ENCODE data around the gene CXCL12.

The CXCL12 gene

GRCh38 chr10:44380829-44381600, 3.9 kb downstream of the CXCL12 start:
- DNase-seq (ENCODE audit: low read depth): no peak

GRCh38 chr10:44379907-44380306, 5.0 kb downstream of the CXCL12 start:
- no peak overlapping the region for H3K4me3 ChIP-seq (replicated peaks; ENCODE audit: low read depth, low read length)
- DNase-seq (ENCODE audit: low read depth): no peak
- TF ChIP-seq, protein P1, sequence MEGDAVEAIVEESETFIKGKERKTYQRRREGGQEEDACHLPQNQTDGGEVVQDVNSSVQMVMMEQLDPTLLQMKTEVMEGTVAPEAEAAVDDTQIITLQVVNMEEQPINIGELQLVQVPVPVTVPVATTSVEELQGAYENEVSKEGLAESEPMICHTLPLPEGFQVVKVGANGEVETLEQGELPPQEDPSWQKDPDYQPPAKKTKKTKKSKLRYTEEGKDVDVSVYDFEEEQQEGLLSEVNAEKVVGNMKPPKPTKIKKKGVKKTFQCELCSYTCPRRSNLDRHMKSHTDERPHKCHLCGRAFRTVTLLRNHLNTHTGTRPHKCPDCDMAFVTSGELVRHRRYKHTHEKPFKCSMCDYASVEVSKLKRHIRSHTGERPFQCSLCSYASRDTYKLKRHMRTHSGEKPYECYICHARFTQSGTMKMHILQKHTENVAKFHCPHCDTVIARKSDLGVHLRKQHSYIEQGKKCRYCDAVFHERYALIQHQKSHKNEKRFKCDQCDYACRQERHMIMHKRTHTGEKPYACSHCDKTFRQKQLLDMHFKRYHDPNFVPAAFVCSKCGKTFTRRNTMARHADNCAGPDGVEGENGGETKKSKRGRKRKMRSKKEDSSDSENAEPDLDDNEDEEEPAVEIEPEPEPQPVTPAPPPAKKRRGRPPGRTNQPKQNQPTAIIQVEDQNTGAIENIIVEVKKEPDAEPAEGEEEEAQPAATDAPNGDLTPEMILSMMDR (IDR thresholded peaks at IDR 0.05; ENCODE audit: low read length, missing control alignments): no peak

More at GRCh38 chr10:44380829-44381600, 3.9 kb downstream of the CXCL12 start:
- H3K4me3 ChIP-seq (replicated peaks; ENCODE audit: low read depth, low read length): peak overlapping the region; percentile 82
- TF ChIP-seq, protein P1 (IDR thresholded peaks at IDR 0.05; ENCODE audit: low read length, missing control alignments): no peak

- DNase-seq (ENCODE audit: low read depth): no peak
- TF ChIP-seq, protein P1 (IDR thresholded peaks at IDR 0.05; ENCODE audit: low read length, missing control alignments): no peak
- no peak overlapping the region for H3K4me3 ChIP-seq (replicated peaks; ENCODE audit: low read depth, low read length)
Measured at GRCh38 chr10:44378626-44379025, 6.3 kb downstream of the CXCL12 start.

- DNase-seq (ENCODE audit: low read depth): no peak
- TF ChIP-seq, protein P1 (IDR thresholded peaks at IDR 0.05; ENCODE audit: low read length, missing control alignments): no peak
- H3K4me3 ChIP-seq (replicated peaks; ENCODE audit: low read depth, low read length): no peak overlapping the region
Measured at GRCh38 chr10:44377651-44378310, 7.1 kb downstream of the CXCL12 start.

- DNase-seq (ENCODE audit: low read depth): no peak
- TF ChIP-seq, protein P1 (IDR thresholded peaks at IDR 0.05; ENCODE audit: low read length, missing control alignments): no peak
- no peak overlapping the region for H3K4me3 ChIP-seq (replicated peaks; ENCODE audit: low read depth, low read length)
Measured at GRCh38 chr10:44376472-44377099, 8.3 kb downstream of the CXCL12 start.

DNA sequence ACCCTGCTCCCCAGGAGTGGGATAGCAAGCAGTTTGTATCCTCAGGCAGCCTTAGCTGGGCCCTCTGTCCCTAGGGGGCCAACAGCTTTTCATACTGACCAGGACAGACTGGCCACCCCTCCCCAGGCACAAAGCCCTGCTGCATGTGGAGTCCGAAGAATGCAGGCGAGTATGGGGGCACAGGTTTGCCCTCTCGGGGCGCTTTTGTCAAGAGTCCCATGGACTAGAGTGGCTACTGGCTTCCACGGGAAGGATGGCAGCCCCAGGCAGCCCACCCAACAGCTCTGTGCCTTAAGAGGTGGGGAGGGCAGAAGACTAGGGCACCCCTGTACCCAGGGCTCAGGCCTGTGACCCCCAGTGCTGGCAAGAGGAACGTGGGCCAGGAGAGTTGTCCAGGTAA, 10.7 kb downstream of the CXCL12 start:
- DNase-seq (ENCODE audit: low read depth): no peak
- H3K4me3 ChIP-seq (replicated peaks; ENCODE audit: low read depth, low read length): no peak overlapping the region
- TF ChIP-seq, protein P1 (IDR thresholded peaks at IDR 0.05; ENCODE audit: low read length, missing control alignments): no peak

All from fibroblast of pulmonary artery (primary cell).